Cardiac fibroblast (primary cell): Measurements from ENCODE around the gene LCN6.
"Not testable (repeated sequence)": the region's sequence is repeated elsewhere in the genome, so short reads cannot be mapped to it uniquely, and the experiment has no call there.

Source experiments
- DNase-seq, 2 donors: peaks; one replicate each; pipeline versions ENCODE4 v3.0.0 to v3.0.0-alpha.2; 2010; ENCODE audit warnings: low read depth in 2 of 2
- H3K4me3 ChIP-seq, 2 donors: replicated peaks in 1 of 2; 1 replicate in 1 of 2; 2 replicates in 1 of 2; pipeline ENCODE4 v1.5.1; 2011; ENCODE audit warnings: low read depth in 2 of 2, low read length in 2 of 2, mild to moderate bottlenecking in 2 of 2, moderate library complexity in 1 of 2
- CTCF ChIP-seq: IDR thresholded peaks from one replicate; pipeline ENCODE4 v1.5.1; 2011; ENCODE audit warnings: low read depth, mild to moderate bottlenecking, low read length, inconsistent platforms

LCN6 gene

GRCh38 chr9:136707849-136708517 is 40.3 kb downstream of the LCN6 start:
- TF ChIP-seq CTCF, result no peak
- H3K4me3 ChIP-seq, result no peak overlapping the region
- DNase-seq, result no peak

GRCh38 chr9:136707011-136707410 is 41.3 kb downstream of the LCN6 start:
- no peak overlapping the region for H3K4me3 ChIP-seq
- TF ChIP-seq CTCF, result no peak
- no peak for DNase-seq

- no peak overlapping the region for H3K4me3 ChIP-seq
- no peak for DNase-seq
- TF ChIP-seq CTCF, result no peak
These were observed 42.8 kb downstream of the LCN6 start for GRCh38 chr9:136705564-136705963.

- not testable (repeated sequence) for DNase-seq, H3K4me3 ChIP-seq
These were observed 43.6 kb downstream of the LCN6 start for GRCh38 chr9:136704741-136705140.

- no peak for TF ChIP-seq CTCF
- no peak for DNase-seq
These were observed 45.0 kb downstream of the LCN6 start for GRCh38 chr9:136703276-136703860.

GRCh38 chr9:136701668-136702053 is 46.7 kb downstream of the LCN6 start:
- no peak for DNase-seq
- TF ChIP-seq CTCF, result no peak
- H3K4me3 ChIP-seq, result no peak overlapping the region

More at GRCh38 chr9:136703276-136703860, 45.0 kb downstream of the LCN6 start:
- H3K4me3 ChIP-seq, result no peak overlapping the region

- H3K4me3 ChIP-seq, result no peak overlapping the region
- no peak for DNase-seq
- TF ChIP-seq CTCF, result no peak
These were observed 47.2 kb downstream of the LCN6 start for GRCh38 chr9:136700959-136701667.
